T-helper 1 cell treated with Interleukin-12 subunit alpha and Interleukin-12 subunit beta and Interleukin-4 antibody, amounts not matched to agents 30 ng/mL and 1 ng/mL, for 36 hours (primary cell): ENCODE results near the gene PARS2. TPM values are rescaled to one million over a fixed set of nuclear protein-coding genes. Genes with fewer than 3 reads are reported as not detected.

Experiments used
- intact Hi-C: fragments of 100-400 bp; cut with micrococcal nuclease; formaldehyde crosslinking; loops from one replicate; pipeline ENCODE4 v1.15.1; 2024
- total RNA-seq: library from RNA; stranded (reverse); gene quantifications from 2 replicates; pipeline ENCODE4 v1.2.3, GENCODE V29; 2022

The PARS2 gene
- total RNA-seq, 1 donor from 2014 or later, result 5.6 TPM

GRCh38 chr1:54743416-54744226, 20.7 kb downstream of the PARS2 start:
- intact Hi-C loops, result no loop called here

GRCh38 chr1:54742282-54742681, 22.0 kb downstream of the PARS2 start:
- intact Hi-C loops, result no loop called here

GRCh38 chr1:54741531-54741930, 22.8 kb downstream of the PARS2 start:
- intact Hi-C loops, result no loop called here

GRCh38 chr1:54738244-54738643, 26.1 kb downstream of the PARS2 start:
- intact Hi-C loops, result no loop called here

- intact Hi-C loops, result no loop called here
These were observed 27.6 kb downstream of the PARS2 start for GRCh38 chr1:54736685-54737084.

- intact Hi-C loops, result no loop called here
These were observed 36.3 kb downstream of the PARS2 start for GRCh38 chr1:54728027-54728426.

- intact Hi-C loops, result no loop called here
These were observed 39.6 kb downstream of the PARS2 start for GRCh38 chr1:54724771-54725170.

- intact Hi-C loops, result no loop called here
These were observed 40.3 kb downstream of the PARS2 start for GRCh38 chr1:54723985-54724384.

GRCh38 chr1:54721719-54722118, 42.6 kb downstream of the PARS2 start:
- intact Hi-C loops, result no loop called here

GRCh38 chr1:54716299-54717047, 47.9 kb downstream of the PARS2 start:
- intact Hi-C loops, result loop anchor here (1.0 to 5.0 kb wide), 7 partner anchors 44 to 1519 kb away; partner anchors contain the start of genes CPT2, CZIB, IFT25 and LRRC42

- intact Hi-C loops, result loop anchor here (1.0 to 5.0 kb wide), 15 partner anchors 43 to 1518 kb away; partner anchors contain the start of genes CPT2, CYB5RL, CZIB and DHCR24
These were observed 48.6 kb downstream of the PARS2 start, which contains the start of gene TTC4 for GRCh38 chr1:54715493-54716298. TTC4 (plus strand) TSS chr1:54715861; CDS start chr1:54715909, 48 bp downstream.

- intact Hi-C loops, result loop anchor here (1.0 to 5.0 kb wide), 12 partner anchors 49 to 1518 kb away; partner anchors contain the start of genes CPT2, CYB5RL, CZIB and DHCR24
These were observed 49.3 kb downstream of the PARS2 start for GRCh38 chr1:54714881-54715492.

- intact Hi-C loops, result no loop called here
These were observed 52.8 kb downstream of the PARS2 start for GRCh38 chr1:54711536-54711935.

- intact Hi-C loops, result no loop called here
These were observed 53.5 kb downstream of the PARS2 start for GRCh38 chr1:54710841-54711240.

GRCh38 chr1:54710434-54710833, 53.9 kb downstream of the PARS2 start:
- intact Hi-C loops, result no loop called here

GRCh38 chr1:54709547-54710292, 54.6 kb downstream of the PARS2 start:
- intact Hi-C loops, result no loop called here

- intact Hi-C loops, result no loop called here
These were observed 55.9 kb downstream of the PARS2 start for GRCh38 chr1:54708385-54708784.
